ENCODE measurements around the gene ELMO3.

The ELMO3 gene

GRCh38 chr16:67183284-67183626 lies 15.7 kb upstream of the ELMO3 start:
- no peak for DNase-seq

GRCh38 chr16:67183627-67184452 lies 15.1 kb upstream of the ELMO3 start, which contains the start of gene MATCAP1:
Gene MATCAP1 (minus strand): TSS chr16:67183963. CDS start chr16:67180610, 3,353 bp downstream.
- peak; percentile 90 for DNase-seq

- peak in 1 of 2 experiments; percentile 64 for DNase-seq
These were observed 14.4 kb upstream of the ELMO3 start for GRCh38 chr16:67184453-67184994.

GRCh38 chr16:67184995-67185650 lies 13.8 kb upstream of the ELMO3 start:
- DNase-seq: peak; percentile 61 to 77

GRCh38 chr16:67185651-67186134 lies 13.2 kb upstream of the ELMO3 start:
- DNase-seq: no peak

- DNase-seq: no peak
These were observed 12.4 kb upstream of the ELMO3 start for GRCh38 chr16:67186550-67186950.

GRCh38 chr16:67187175-67187890 lies 11.6 kb upstream of the ELMO3 start:
- no peak for DNase-seq

- no peak for DNase-seq
These were observed 10.6 kb upstream of the ELMO3 start for GRCh38 chr16:67188323-67188722.

- DNase-seq: no peak
These were observed 10.1 kb upstream of the ELMO3 start for GRCh38 chr16:67188798-67189197.

GRCh38 chr16:67190041-67190440 lies 8.9 kb upstream of the ELMO3 start, which contains the start of gene EXOC3L1:
Gene EXOC3L1 (minus strand): TSS chr16:67190136. CDS start chr16:67189676, 460 bp downstream.
- no peak for DNase-seq

- DNase-seq: no peak
These were observed 8.2 kb upstream of the ELMO3 start for GRCh38 chr16:67190448-67191399.

- DNase-seq: no peak
These were observed 7.4 kb upstream of the ELMO3 start for GRCh38 chr16:67191411-67191994.

GRCh38 chr16:67191995-67192681 lies 6.8 kb upstream of the ELMO3 start, which contains the start of gene E2F4:
Gene E2F4 (plus strand): TSS chr16:67192155. CDS start chr16:67192228, 73 bp downstream.
- peak; percentile 71 to 72 for DNase-seq

- DNase-seq: no peak
These were observed 6.1 kb upstream of the ELMO3 start for GRCh38 chr16:67192781-67193361.

- DNase-seq: no peak
These were observed 5.4 kb upstream of the ELMO3 start for GRCh38 chr16:67193536-67193935.

GRCh38 chr16:67194260-67194659 lies 4.7 kb upstream of the ELMO3 start:
- no peak for DNase-seq

GRCh38 chr16:67195676-67196075 lies 3.3 kb upstream of the ELMO3 start:
- no peak for DNase-seq

GRCh38 chr16:67196881-67197280 lies 2.0 kb upstream of the ELMO3 start:
- DNase-seq: no peak

GRCh38 chr16:67197704-67198103 lies 1.2 kb upstream of the ELMO3 start:
- no peak for DNase-seq

- no peak for DNase-seq
These were observed 645 bp upstream of the ELMO3 start for GRCh38 chr16:67198238-67198734.

Data from NCI-H1930 (cell line).